Activated CD4-positive, alpha-beta memory T cell treated with anti-CD3 and anti-CD28 coated beads, Interleukin-2, amount 10 ng/mL, durations not matched to agents 7 days and 5 days (primary cell): Measurements from ENCODE around the gene POU5F1. TPM values are rescaled to one million over a fixed set of nuclear protein-coding genes. Genes with fewer than 3 reads are reported as not detected.
"Not testable (repeated sequence)": the region's sequence is repeated elsewhere in the genome, so short reads cannot be mapped to it uniquely, and the experiment has no call there.

Source experiments
- CTCF ChIA-PET: fragments of 350-600 bp; sonication (Branson Sonifier 250); formaldehyde crosslinking; loops from one replicate; lab custom pipeline; 2021; ENCODE audit warnings: antibody characterized with exemption, inconsistent platforms; lab: Charles Lee
- POLR2A ChIA-PET: fragments of 350-600 bp; sonication (Branson Sonifier 250); formaldehyde crosslinking; loops from one replicate; lab custom pipeline; 2021; ENCODE audit warnings: antibody characterized with exemption; lab: Charles Lee
- DNase-seq: peaks from one replicate; pipeline ENCODE4 v3.0.0-alpha.2; 2020
- H3K27ac Mint-ChIP-seq: one replicate; pipeline ENCODE4 v1.8.0; 2021; ENCODE audit warnings: mild to moderate bottlenecking, mixed read lengths
- H3K27me3 Mint-ChIP-seq: one replicate; pipeline ENCODE4 v1.8.0; 2021; ENCODE audit warnings: mixed read lengths
- H3K36me3 Mint-ChIP-seq: one replicate; pipeline ENCODE4 v1.8.0; 2021; ENCODE audit warnings: low read depth, mixed read lengths
- H3K4me1 Mint-ChIP-seq: one replicate; pipeline ENCODE4 v1.8.0; 2021; ENCODE audit warnings: mixed read lengths
- H3K4me3 Mint-ChIP-seq: one replicate; pipeline ENCODE4 v1.8.0; 2021; ENCODE audit warnings: mild to moderate bottlenecking, mixed read lengths
- H3K9me3 Mint-ChIP-seq: one replicate; pipeline ENCODE4 v1.8.0; 2021; ENCODE audit warnings: mixed read lengths
- total RNA-seq, 2 experiments: library from RNA; stranded (reverse); gene quantifications; one replicate each; pipeline ENCODE4 v1.2.3, GENCODE V29; 2021

Gene POU5F1
- total RNA-seq, 2 experiments from 2014 or later = not detected

- Mint-ChIP-seq H3K4me1 (peaks cover 15% of the 10 kb centered on the region), H3K4me3 (no peak overlapping the region), H3K27me3 (no peaks in the 10 kb centered on the region), H3K36me3 (no peaks in the 10 kb centered on the region), H3K27ac (no peak overlapping the region), H3K9me3 (no peaks in the 10 kb centered on the region)
- CTCF ChIA-PET = interaction anchor here (1.1 kb wide), 1 partner anchor 9 kb away, joined by 3 read pairs; no protein-coding TSS in a partner anchor
- POLR2A ChIA-PET = no interaction called here
- no peak for DNase-seq
These were observed 17.3 kb upstream of the POU5F1 start for GRCh38 chr6:31187780-31188194.

GRCh38 chr6:31186052-31186734 is 15.7 kb upstream of the POU5F1 start:
- H3K27ac Mint-ChIP-seq = no peak overlapping the region
- H3K27me3 Mint-ChIP-seq = no peaks in the 10 kb centered on the region
- H3K4me3 Mint-ChIP-seq = no peak overlapping the region
- no peak for DNase-seq
- peaks cover 15% of the 10 kb centered on the region for H3K4me1 Mint-ChIP-seq
- POLR2A ChIA-PET = interaction anchor here (1.3 kb wide), 1 partner anchor 12 kb away, joined by 4 read pairs; no protein-coding TSS in a partner anchor
- no peaks in the 10 kb centered on the region for H3K9me3 Mint-ChIP-seq
- CTCF ChIA-PET = no interaction called here
- no peaks in the 10 kb centered on the region for H3K36me3 Mint-ChIP-seq

- H3K9me3 Mint-ChIP-seq, CTCF ChIA-PET, POLR2A ChIA-PET, H3K27ac Mint-ChIP-seq, H3K36me3 Mint-ChIP-seq, H3K4me3 Mint-ChIP-seq, H3K27me3 Mint-ChIP-seq, DNase-seq: not testable (repeated sequence)
- peaks cover 16% of the 10 kb centered on the region for H3K4me1 Mint-ChIP-seq
These were observed 15.2 kb upstream of the POU5F1 start for GRCh38 chr6:31185695-31186051.

GRCh38 chr6:31183859-31184258 is 13.4 kb upstream of the POU5F1 start:
- H3K27me3 Mint-ChIP-seq, H3K9me3 Mint-ChIP-seq, POLR2A ChIA-PET, H3K36me3 Mint-ChIP-seq, H3K27ac Mint-ChIP-seq, H3K4me3 Mint-ChIP-seq, DNase-seq: not testable (repeated sequence)
- H3K4me1 Mint-ChIP-seq = peaks cover 30% of the 10 kb centered on the region
- CTCF ChIA-PET = interaction anchor here (0.9 kb wide), 2 partner anchors 97 to 183 kb away, joined by 3 read pairs; no protein-coding TSS in a partner anchor

GRCh38 chr6:31183287-31183686 is 12.8 kb upstream of the POU5F1 start:
- DNase-seq, H3K9me3 Mint-ChIP-seq, H3K36me3 Mint-ChIP-seq, H3K27me3 Mint-ChIP-seq, H3K4me3 Mint-ChIP-seq, H3K27ac Mint-ChIP-seq: not testable (repeated sequence)
- ChIA-PET POLR2A (interaction anchor here (1.8 kb wide), 1 partner anchor 14 kb away, joined by 4 read pairs; no protein-coding TSS in a partner anchor), CTCF (interaction anchor here (0.9 kb wide), 1 partner anchor 183 kb away, joined by 3 read pairs; no protein-coding TSS in a partner anchor)
- H3K4me1 Mint-ChIP-seq = peaks cover 36% of the 10 kb centered on the region

GRCh38 chr6:31180500-31180899 is 10.0 kb upstream of the POU5F1 start:
- Mint-ChIP-seq H3K4me1 (peaks cover 35% of the 10 kb centered on the region), H3K4me3 (peak overlapping the region; percentile 81), H3K9me3 (no peaks in the 10 kb centered on the region), H3K27ac (peak overlapping the region; percentile 28), H3K27me3 (no peaks in the 10 kb centered on the region), H3K36me3 (no peaks in the 10 kb centered on the region)
- DNase-seq = peak; percentile 78
- POLR2A ChIA-PET = interaction anchor here (2.5 kb wide), 1 partner anchor 22 kb away, joined by 11 read pairs; the partner anchor contains the start of genes CCHCR1 and TCF19
- CTCF ChIA-PET = interaction anchor here (0.6 kb wide), 1 partner anchor 485 kb away, joined by 4 read pairs; no protein-coding TSS in a partner anchor

GRCh38 chr6:31179896-31180295 is 9.4 kb upstream of the POU5F1 start:
- POLR2A ChIA-PET = interaction anchor here (1.5 to 2.5 kb wide), 2 partner anchors 21 to 22 kb away, joined by 4 to 11 read pairs; partner anchors contain the start of genes CCHCR1 and TCF19
- Mint-ChIP-seq H3K27me3 (no peaks in the 10 kb centered on the region), H3K27ac (peak overlapping the region; percentile 28), H3K36me3 (no peaks in the 10 kb centered on the region), H3K4me1 (peaks cover 32% of the 10 kb centered on the region), H3K4me3 (peak overlapping the region; percentile 81), H3K9me3 (no peaks in the 10 kb centered on the region)
- CTCF ChIA-PET = no interaction called here
- DNase-seq = no peak

GRCh38 chr6:31179042-31179386 is 8.5 kb upstream of the POU5F1 start:
- Mint-ChIP-seq H3K27ac (peak overlapping the region; percentile 29), H3K4me1 (peaks cover 32% of the 10 kb centered on the region), H3K9me3 (no peaks in the 10 kb centered on the region), H3K4me3 (no peak overlapping the region), H3K36me3 (no peaks in the 10 kb centered on the region), H3K27me3 (no peaks in the 10 kb centered on the region)
- ChIA-PET POLR2A (interaction anchor here (1.5 kb wide), 1 partner anchor 20 kb away, joined by 4 read pairs; no protein-coding TSS in a partner anchor), CTCF (no interaction called here)
- DNase-seq = no peak

GRCh38 chr6:31178143-31179041 is 7.9 kb upstream of the POU5F1 start:
- ChIA-PET CTCF (no interaction called here), POLR2A (interaction anchor here (0.6 to 2.6 kb wide), 3 partner anchors 19 to 223 kb away, joined by 3 to 9 read pairs (median 4); no protein-coding TSS in a partner anchor)
- no peaks in the 10 kb centered on the region for H3K9me3 Mint-ChIP-seq
- no peak for DNase-seq
- peaks cover 32% of the 10 kb centered on the region for H3K4me1 Mint-ChIP-seq
- H3K4me3 Mint-ChIP-seq = no peak overlapping the region
- no peaks in the 10 kb centered on the region for H3K36me3 Mint-ChIP-seq
- H3K27ac Mint-ChIP-seq = peak overlapping the region; percentile 29
- H3K27me3 Mint-ChIP-seq = no peaks in the 10 kb centered on the region

GRCh38 chr6:31175971-31176370 is 5.5 kb upstream of the POU5F1 start:
- no peaks in the 10 kb centered on the region for H3K36me3 Mint-ChIP-seq
- no peaks in the 10 kb centered on the region for H3K27me3 Mint-ChIP-seq
- no peak overlapping the region for H3K27ac Mint-ChIP-seq
- CTCF ChIA-PET = interaction anchor here (1.8 kb wide), 1 partner anchor 191 kb away, joined by 6 read pairs; no protein-coding TSS in a partner anchor
- POLR2A ChIA-PET = interaction anchor here (0.6 to 2.6 kb wide), 3 partner anchors 9 to 21 kb away, joined by 3 to 9 read pairs (median 3); partner anchors contain the start of gene TCF19
- H3K4me1 Mint-ChIP-seq = peaks cover 32% of the 10 kb centered on the region
- no peaks in the 10 kb centered on the region for H3K9me3 Mint-ChIP-seq
- H3K4me3 Mint-ChIP-seq = no peak overlapping the region
- no peak for DNase-seq

GRCh38 chr6:31174378-31174777 is 3.9 kb upstream of the POU5F1 start:
- ChIA-PET POLR2A (interaction anchor here (1.1 kb wide), 1 partner anchor 29 kb away, joined by 3 read pairs; no protein-coding TSS in a partner anchor), CTCF (no interaction called here)
- no peak for DNase-seq
- peaks cover 22% of the 10 kb centered on the region for H3K4me1 Mint-ChIP-seq
- H3K4me3 Mint-ChIP-seq = no peak overlapping the region
- H3K27me3 Mint-ChIP-seq = no peaks in the 10 kb centered on the region
- H3K9me3 Mint-ChIP-seq = no peaks in the 10 kb centered on the region
- H3K27ac Mint-ChIP-seq = no peak overlapping the region
- H3K36me3 Mint-ChIP-seq = no peaks in the 10 kb centered on the region

GRCh38 chr6:31173406-31173805 is 2.9 kb upstream of the POU5F1 start:
- CTCF ChIA-PET = no interaction called here
- Mint-ChIP-seq H3K4me3 (no peak overlapping the region), H3K4me1 (peaks cover 12% of the 10 kb centered on the region), H3K9me3 (no peaks in the 10 kb centered on the region), H3K27ac (no peak overlapping the region), H3K36me3 (no peaks in the 10 kb centered on the region), H3K27me3 (no peaks in the 10 kb centered on the region)
- POLR2A ChIA-PET = no interaction called here
- no peak for DNase-seq
